GM11168 (cell line): Measurements from ENCODE around the gene SPTBN5.

Experiments
- in situ Hi-C: fragments of 300-500 bp; cut with MboI; formaldehyde crosslinking; loops from one replicate; pipeline ENCODE4 v1.12.0; 2022; ENCODE audit warnings: low sequenced_read_pairs; ENCODE audit not compliant: unreplicated experiment

Gene SPTBN5

DNA sequence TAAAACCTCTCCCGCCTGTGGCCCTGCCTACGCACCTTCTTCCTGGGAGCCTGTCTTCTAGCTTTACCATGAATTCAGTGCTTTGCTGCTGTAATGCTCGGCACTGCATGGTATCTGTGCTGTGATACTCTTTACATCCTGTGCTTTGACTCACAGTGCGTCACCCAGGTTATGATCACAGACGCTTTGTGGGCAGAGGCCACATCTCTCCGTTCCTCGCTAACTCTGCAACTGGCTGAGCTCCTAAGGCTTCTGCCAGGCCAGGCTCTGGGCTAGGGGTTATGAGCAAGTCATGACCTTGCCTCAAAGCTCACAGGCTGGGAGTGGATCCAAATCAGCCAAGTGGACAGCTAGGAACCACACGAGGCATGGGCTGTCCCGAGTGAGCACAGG, 23.2 kb downstream of the SPTBN5 start:
- in situ Hi-C loops: no loop called here

DNA sequence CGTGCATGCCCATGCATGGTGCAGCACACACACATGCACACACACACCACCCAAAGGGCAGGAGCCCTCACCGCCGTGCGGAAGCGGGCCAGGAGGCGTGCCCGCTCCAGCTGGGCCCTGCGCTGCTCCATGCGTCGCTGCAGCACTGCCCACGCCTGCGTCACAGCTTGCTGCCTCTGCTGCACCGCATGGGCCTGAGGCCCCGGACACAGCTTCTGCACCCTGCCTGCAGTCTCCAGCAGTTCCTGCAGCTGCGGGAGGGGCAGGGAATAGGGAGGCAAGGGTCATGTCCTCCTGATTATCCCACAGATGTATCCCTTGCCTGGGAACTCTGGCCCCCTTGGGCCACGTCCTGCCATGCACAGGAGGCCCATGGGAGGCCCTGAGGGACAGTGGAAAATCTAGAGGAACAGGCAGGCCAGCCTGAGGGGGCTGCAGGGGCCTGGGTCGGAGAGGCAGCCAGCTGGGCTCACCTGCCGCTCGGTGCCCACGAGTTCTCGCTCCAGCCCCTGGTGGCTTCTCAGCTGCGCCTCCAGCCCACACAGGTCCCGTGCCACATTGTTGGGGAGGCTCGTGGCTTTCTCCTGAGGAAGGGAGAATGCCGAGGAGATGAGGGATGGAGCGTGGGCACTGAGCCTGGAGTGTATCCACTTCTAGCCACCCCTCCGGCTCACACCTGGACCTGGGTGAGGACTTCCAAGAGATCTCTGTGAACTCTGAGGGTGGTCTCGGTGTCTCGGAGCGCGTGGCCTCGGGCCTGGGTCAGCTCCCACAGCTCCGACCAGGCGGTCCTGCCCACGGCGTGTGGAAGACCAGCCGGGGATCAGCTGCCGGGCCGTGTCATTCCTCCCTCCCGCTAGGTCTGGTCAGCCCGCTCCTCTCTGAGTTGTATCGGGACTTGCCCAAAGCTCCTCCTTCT, 23.8 kb downstream of the SPTBN5 start:
- in situ Hi-C loops: no loop called here

GRCh38 chr15:41868321-41868720, 25.5 kb downstream of the SPTBN5 start:
- in situ Hi-C loops: no loop called here

- in situ Hi-C loops: no loop called here
Measured at GRCh38 chr15:41866872-41867579, 26.8 kb downstream of the SPTBN5 start.

DNA sequence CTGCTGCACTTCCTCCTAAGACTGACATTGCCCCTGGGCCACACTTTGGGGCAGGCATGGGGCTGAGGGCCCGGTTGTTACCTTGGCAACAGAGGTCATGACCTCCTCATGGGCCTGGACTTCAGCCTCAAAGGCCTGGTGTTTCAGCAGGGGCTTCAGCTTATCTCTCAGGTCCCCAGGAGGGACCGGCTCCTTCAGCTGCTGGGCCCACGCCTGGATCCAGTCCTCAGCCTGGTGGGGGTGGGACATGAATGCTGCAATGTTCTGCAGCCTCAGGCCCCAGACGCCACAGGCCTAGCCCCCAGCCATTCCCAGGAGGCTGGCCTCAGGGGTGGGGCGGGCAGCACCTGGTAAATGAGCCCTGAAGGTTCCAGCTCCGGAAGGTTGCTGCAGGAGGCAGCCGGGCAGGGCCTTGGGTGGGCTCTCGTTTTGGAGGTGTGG, 27.6 kb downstream of the SPTBN5 start:
- in situ Hi-C loops: no loop called here

DNA sequence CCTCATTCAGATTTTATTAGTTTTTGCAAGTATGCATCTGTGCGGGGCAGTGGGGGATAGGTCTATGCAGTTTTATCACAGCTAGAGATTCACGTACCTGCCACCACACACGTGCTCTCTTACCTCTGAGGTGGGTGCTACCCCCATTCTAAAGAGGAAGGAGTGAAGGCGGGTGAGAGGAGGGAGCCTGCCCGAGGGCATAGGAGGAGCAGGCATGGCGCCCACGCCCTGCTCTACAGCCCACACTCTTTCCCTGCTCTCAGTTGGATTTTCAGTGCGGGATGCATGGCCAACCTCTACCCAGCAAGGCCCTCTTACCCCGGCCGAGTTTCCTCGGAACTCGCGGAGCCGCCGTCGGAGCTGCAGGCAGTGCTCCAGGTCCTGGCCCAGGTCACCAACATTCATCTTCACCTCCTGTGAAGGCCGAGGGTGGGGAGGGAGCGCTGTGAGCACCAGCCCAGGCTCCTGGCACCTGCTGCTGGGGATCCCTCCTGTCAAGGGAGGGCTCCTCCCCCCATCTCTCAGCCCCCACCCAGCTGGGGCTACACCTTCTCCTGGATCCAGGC, 28.3 kb downstream of the SPTBN5 start:
- in situ Hi-C loops: no loop called here

GRCh38 chr15:41862515-41863116, 31.2 kb downstream of the SPTBN5 start:
- in situ Hi-C loops: no loop called here

DNA sequence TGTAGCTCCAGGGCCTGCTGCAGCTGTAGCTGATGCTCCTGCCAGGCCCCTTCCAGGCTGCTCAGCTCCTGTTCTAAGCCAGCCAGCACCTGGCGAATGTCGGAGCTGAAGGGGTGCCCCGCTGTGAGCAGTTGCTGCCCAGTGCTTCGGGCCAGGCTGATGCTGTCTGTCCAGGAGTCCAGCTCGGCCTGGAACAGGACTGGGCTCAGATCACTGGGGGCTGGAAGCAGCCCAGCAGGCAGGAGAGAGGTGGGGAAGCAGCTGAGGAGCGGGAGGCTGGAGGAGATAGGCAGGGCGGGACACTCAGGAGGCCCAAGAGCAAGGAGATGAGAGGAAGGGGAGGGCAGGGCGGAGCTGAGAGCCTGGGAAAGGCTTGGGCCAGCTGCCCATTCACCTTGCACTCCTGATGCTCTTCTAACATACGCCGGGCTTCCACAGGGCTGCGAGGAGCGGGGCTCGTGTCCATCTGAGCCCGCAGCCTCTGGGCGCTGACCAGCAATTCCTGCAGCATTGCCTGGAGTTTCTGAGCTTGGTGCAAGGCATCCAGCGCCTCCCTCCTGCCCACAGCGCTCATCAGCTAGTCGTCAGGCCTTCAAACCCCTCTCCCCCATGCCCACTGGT, 32.0 kb downstream of the SPTBN5 start:
- in situ Hi-C loops: no loop called here

GRCh38 chr15:41860049-41860828, 33.6 kb downstream of the SPTBN5 start:
- in situ Hi-C loops: no loop called here

GRCh38 chr15:41858756-41859155, 35.1 kb downstream of the SPTBN5 start:
- in situ Hi-C loops: no loop called here

DNA sequence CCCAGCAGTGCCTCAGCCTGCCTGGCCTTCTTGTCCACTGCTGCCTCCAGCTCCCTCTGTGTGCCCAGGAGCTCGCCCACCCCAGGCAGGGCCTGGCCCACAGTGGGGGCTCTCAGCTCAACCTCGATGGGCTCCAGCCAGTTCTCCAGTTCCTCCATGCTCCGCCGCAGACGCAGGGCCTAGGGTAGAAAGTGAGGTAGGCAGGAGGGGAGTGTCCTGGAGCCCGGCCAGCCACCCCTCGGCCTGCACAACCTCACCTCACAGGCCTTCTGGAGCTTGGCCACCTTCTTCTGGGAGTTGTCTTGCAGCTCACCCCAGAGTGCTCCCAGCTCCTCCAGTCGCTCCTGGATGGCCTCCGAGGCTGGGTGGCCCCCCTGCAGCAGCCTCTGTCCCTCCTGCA, 36.5 kb downstream of the SPTBN5 start:
- in situ Hi-C loops: no loop called here

DNA sequence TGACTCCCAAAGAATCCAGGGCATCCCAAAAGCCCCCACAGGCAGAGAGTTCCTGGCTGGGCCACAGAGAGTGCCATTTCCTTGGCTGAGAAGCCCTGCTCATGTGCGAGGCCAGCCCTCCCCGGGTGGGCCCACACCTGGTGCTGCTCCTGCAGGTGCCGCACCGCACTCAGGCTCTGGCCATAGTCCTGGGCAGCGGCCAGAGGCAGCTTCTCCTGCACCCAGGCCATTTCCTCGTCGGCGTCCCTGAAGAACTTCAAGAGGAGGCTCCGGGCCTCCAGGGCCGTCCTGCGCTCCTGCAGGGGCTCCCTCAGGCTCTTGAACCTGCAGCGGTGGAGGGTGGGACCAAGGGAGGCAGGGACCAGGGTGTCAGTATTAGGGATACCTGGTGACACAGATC, 37.1 kb downstream of the SPTBN5 start:
- in situ Hi-C loops: no loop called here

GRCh38 chr15:41856262-41856661, 37.6 kb downstream of the SPTBN5 start:
- in situ Hi-C loops: no loop called here

- in situ Hi-C loops: no loop called here
Measured at GRCh38 chr15:41855261-41855961, 38.4 kb downstream of the SPTBN5 start.

GRCh38 chr15:41854443-41854842, 39.4 kb downstream of the SPTBN5 start:
- in situ Hi-C loops: no loop called here

GRCh38 chr15:41853831-41854230, 40.0 kb downstream of the SPTBN5 start:
- in situ Hi-C loops: no loop called here

DNA sequence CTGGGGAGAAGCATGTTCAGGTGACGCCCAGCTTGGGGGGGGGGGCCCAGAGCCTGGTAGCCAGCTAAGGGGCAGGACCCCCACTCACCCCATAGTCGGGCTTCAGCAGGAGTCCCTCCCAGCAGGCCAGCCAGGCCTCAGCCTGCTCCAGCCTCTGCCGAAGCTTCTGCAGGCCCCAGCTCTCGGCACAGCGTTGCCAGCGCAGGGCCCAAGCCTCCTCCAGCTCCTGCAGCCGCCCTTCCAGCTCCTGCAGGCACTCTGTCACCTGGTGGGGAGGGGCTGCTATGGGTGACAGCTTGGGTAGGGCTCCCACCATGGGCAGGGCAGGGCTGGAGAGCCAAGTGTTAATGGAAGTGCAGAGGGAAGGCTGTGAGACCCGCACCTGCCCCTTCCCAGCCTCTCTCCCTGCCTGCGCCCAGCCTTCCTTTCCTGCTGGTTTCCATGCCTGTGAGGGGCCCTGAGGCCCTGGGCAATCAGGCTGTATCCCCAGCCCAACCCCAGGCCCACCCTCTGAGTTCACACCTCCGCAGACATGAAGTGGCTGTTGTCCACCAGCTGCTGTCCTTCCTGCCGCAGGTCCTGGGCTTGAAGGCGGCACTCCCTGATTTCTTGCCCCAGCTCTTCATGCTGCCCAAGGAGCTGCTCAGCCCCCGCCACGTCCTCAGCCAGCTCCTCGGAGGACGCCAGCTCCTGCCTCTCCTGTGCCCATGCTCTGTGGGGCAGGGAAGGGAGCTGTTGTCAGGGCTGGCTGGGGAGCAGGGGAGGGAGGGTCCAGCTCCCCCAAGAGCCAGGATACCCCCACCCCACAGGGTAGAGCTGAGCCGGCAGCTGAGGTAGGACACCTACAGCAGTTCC, 40.9 kb downstream of the SPTBN5 start:
- in situ Hi-C loops: no loop called here

GRCh38 chr15:41851755-41852370, 42.0 kb downstream of the SPTBN5 start:
- in situ Hi-C loops: no loop called here
